Sigmoid colon (tissue), 4 donors: ENCODE results near the gene PSMB5.

Source experiments
- POLR2A ChIP-seq, 2 donors: fragments of 450-650 bp; IDR thresholded peaks; one replicate each; pipeline ENCODE4 v1.6.1; 2016; ENCODE audit warnings: antibody characterized with exemption in 2 of 2, mild to moderate bottlenecking in 2 of 2, moderate library complexity in 2 of 2
- POLR2AphosphoS5 ChIP-seq, 4 donors: sonication (generic); formaldehyde crosslinking; IDR thresholded peaks; one replicate each; pipeline ENCODE4 v1.6.1; 2017; ENCODE audit warnings: antibody characterized with exemption in 4 of 4
- TF ChIP-seq, protein P1 (sequence below), 4 experiments: fragments of 450-650 bp in 3 of 4; fragments of 200-600 bp in 1 of 4; IDR thresholded peaks; one replicate each; pipeline ENCODE4 v1.5.1; 2016 to 2019; ENCODE audit warnings: antibody characterized with exemption in 4 of 4, mild to moderate bottlenecking in 3 of 4, moderate library complexity in 2 of 4

DNA sequence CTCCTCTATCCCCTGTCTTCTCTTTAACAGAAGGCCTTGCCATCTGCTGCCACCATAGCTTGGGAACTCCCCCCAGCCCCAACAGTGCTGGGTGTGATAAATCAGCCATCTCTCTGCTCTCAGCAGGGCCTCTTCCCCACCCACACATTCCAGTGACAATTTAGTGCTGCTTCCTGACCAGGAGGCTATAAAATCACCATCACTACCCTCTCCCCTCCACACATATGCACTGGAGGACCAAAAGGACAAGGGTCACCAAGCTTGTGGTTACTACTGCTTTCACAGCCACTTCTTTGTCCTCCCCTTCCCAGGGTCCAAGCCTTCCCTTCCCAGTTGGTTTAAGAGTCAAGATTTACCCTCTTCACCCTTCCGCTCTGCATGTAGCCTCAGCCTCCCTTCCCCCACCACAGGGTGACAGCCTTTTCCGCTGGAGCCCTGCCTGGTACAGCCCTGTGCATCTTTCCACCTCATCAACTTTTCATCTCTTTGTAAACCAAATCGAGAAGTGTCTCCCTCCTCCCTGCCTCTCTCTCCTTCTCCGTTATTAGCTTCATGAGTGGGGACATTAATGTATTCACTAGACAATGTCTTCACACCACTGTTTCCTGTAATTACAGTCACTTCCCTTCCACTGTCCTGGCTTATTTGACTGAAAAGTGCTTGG lies 9.4 kb downstream of the PSMB5 start:
- TF ChIP-seq, protein P1, sequence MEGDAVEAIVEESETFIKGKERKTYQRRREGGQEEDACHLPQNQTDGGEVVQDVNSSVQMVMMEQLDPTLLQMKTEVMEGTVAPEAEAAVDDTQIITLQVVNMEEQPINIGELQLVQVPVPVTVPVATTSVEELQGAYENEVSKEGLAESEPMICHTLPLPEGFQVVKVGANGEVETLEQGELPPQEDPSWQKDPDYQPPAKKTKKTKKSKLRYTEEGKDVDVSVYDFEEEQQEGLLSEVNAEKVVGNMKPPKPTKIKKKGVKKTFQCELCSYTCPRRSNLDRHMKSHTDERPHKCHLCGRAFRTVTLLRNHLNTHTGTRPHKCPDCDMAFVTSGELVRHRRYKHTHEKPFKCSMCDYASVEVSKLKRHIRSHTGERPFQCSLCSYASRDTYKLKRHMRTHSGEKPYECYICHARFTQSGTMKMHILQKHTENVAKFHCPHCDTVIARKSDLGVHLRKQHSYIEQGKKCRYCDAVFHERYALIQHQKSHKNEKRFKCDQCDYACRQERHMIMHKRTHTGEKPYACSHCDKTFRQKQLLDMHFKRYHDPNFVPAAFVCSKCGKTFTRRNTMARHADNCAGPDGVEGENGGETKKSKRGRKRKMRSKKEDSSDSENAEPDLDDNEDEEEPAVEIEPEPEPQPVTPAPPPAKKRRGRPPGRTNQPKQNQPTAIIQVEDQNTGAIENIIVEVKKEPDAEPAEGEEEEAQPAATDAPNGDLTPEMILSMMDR (IDR thresholded peaks at IDR 0.05): no peak
- TF ChIP-seq POLR2A (IDR thresholded peaks at IDR 0.05) (no peak), POLR2AphosphoS5 (IDR thresholded peaks at IDR 0.05) (no peak)
